Keratinocyte (primary cell): Measurements from ENCODE around the gene NXN. TPM values are rescaled to one million over a fixed set of nuclear protein-coding genes. Genes with fewer than 3 reads are reported as not detected.

Experiments
- DNase-seq: peaks from one replicate; pipeline ENCODE4 v3.0.0-alpha.2; 2011; ENCODE audit warnings: low read depth, missing footprints, low spot score
- FAIRE-seq: peaks from 2 replicates; lab custom pipeline; 2011; peaks lifted over from hg19 to GRCh38; lab: Jason Lieb, UNC
- H2AFZ ChIP-seq: 2 replicates; pipeline ENCODE4 v1.6.0; 2012; ENCODE audit warnings: low read length, control low read depth, inconsistent platforms; ENCODE audit not compliant: control insufficient read depth
- H3K27ac ChIP-seq: 2 replicates; pipeline ENCODE4 v1.5.1; 2011; ENCODE audit warnings: low read length; ENCODE audit not compliant: control insufficient read depth, insufficient read depth
- H3K27me3 ChIP-seq: 3 replicates; pipeline ENCODE4 v1.6.0; 2011; ENCODE audit warnings: low read length; ENCODE audit not compliant: control insufficient read depth, insufficient read depth; ENCODE audit errors: extremely low read depth
- H3K36me3 ChIP-seq, 2 experiments: 2 replicates in 1 of 2; 3 replicates in 1 of 2; pipeline ENCODE4 v1.5.1; 2011; ENCODE audit warnings: low read length in 2 of 2, mild to moderate bottlenecking in 1 of 2; ENCODE audit not compliant: control insufficient read depth in 2 of 2, insufficient read depth in 2 of 2; ENCODE audit errors: extremely low read depth in 1 of 2
- H3K4me1 ChIP-seq: 3 replicates; pipeline ENCODE4 v1.5.1; 2011; ENCODE audit warnings: low read length; ENCODE audit not compliant: control insufficient read depth, insufficient read depth; ENCODE audit errors: extremely low read depth
- H3K4me2 ChIP-seq: 3 replicates; pipeline ENCODE4 v1.6.0; 2011; ENCODE audit warnings: low read depth, low read length; ENCODE audit not compliant: control insufficient read depth, insufficient read depth; ENCODE audit errors: extremely low read depth
- H3K4me3 ChIP-seq, 3 experiments: fragments of 200-600 bp in 1 of 3; sonication (generic) in 1 of 3; 2 replicates in 2 of 3; 3 replicates in 1 of 3; pipeline ENCODE4 v1.5.1; 2011 to 2016; ENCODE audit warnings: low read length in 3 of 3, mild to moderate bottlenecking in 3 of 3, control low read depth in 2 of 3, inconsistent platforms in 1 of 3, low read depth in 1 of 3, mixed read lengths in 1 of 3, mixed run types in 1 of 3, moderate library complexity in 1 of 3; ENCODE audit not compliant: control insufficient read depth in 2 of 3, insufficient read depth in 2 of 3; ENCODE audit errors: extremely low read depth in 1 of 3
- H3K79me2 ChIP-seq: 2 replicates; pipeline ENCODE4 v1.6.0; 2012; ENCODE audit warnings: low read length; ENCODE audit not compliant: control insufficient read depth, insufficient read depth
- H3K9ac ChIP-seq: 3 replicates; pipeline ENCODE4 v1.6.0; 2011; ENCODE audit warnings: low read length; ENCODE audit not compliant: control insufficient read depth, insufficient read depth; ENCODE audit errors: extremely low read depth
- H3K9me1 ChIP-seq: 3 replicates; pipeline ENCODE4 v1.6.0; 2011; ENCODE audit warnings: low read length; ENCODE audit not compliant: control insufficient read depth, insufficient read depth; ENCODE audit errors: extremely low read depth
- H3K9me3 ChIP-seq: 2 replicates; pipeline ENCODE4 v1.5.1; 2012; ENCODE audit warnings: low read depth, low read length; ENCODE audit not compliant: control insufficient read depth
- H4K20me1 ChIP-seq: 3 replicates; pipeline ENCODE4 v1.6.0; 2011; ENCODE audit warnings: low read length; ENCODE audit not compliant: control insufficient read depth, insufficient read depth; ENCODE audit errors: extremely low read depth
- CTCF ChIP-seq, 3 experiments: IDR thresholded peaks in 1 of 3; conservative IDR thresholded peaks in 1 of 3; optimal IDR thresholded peaks in 1 of 3; 2 replicates in 2 of 3; 3 replicates in 1 of 3; pipeline versions ENCODE3 to v1.5.1; 2011; ENCODE audit warnings: low read length in 3 of 3, mild to moderate bottlenecking in 3 of 3, moderate library complexity in 2 of 3, control low read depth in 1 of 3, inconsistent platforms in 1 of 3; ENCODE audit not compliant: insufficient read depth in 2 of 3; ENCODE audit errors: extremely low read depth in 1 of 3
- EZH2 ChIP-seq: IDR thresholded peaks from one replicate; pipeline ENCODE4 v1.6.1; 2012; ENCODE audit warnings: inconsistent platforms, mild to moderate bottlenecking, low read length, moderate library complexity
- dilution Hi-C: fragments of 300-500 bp; cut with MboI; formaldehyde crosslinking; loops from one replicate; pipeline ENCODE4 v1.7.0; 2020; ENCODE audit warnings: low sequenced_read_pairs; ENCODE audit not compliant: extremely low pct_ligation_motif_present
- polyA plus RNA-seq, 5 experiments: library from polyadenylated mRNA; depleted of rRNA in 3 of 5; stranded (reverse) in 3 of 5; stranded (forward) in 1 of 5; unstranded in 1 of 5; fragments of >200 nt; gene quantifications; 1 replicate in 1 of 5; 2 replicates in 3 of 5; 3 replicates in 1 of 5; pipeline versions ENCODE4 v1.2.1 to v1.2.3, GENCODE V29; 2011 to 2012; ENCODE audit warnings: missing spikeins in 2 of 5, low read depth in 1 of 5, low replicate concordance in 1 of 5

The NXN gene
- polyA plus RNA-seq, 1 donor (not counting 4 experiments of a cell fraction or from before 2014, with no cell fraction given) = 94.4 TPM

- peaks cover 39% of the 10 kb centered on the region for H3K79me2 ChIP-seq
- no peaks in the 10 kb centered on the region for H3K9me1 ChIP-seq
- dilution Hi-C loops = loop anchor here (25.0 kb wide), 1 partner anchor 209 kb away; the partner anchor contains the start of genes NXN and TIMM22
- TF ChIP-seq CTCF (optimal IDR thresholded peaks at IDR 0.05 in 1 of 3, IDR thresholded peaks at IDR 0.05 in 1 of 3, conservative IDR thresholded peaks at IDR 0.05 in 1 of 3; ENCODE audit: extremely low read depth in 1 of 3, insufficient read depth in 2 of 3, low read length in 3 of 3) (no peak), EZH2 (no peak)
- no peak overlapping the region for H3K4me2 ChIP-seq
- no peaks in the 10 kb centered on the region for H3K27me3 ChIP-seq
- H3K9me3 ChIP-seq = no peaks in the 10 kb centered on the region
- peaks cover 7% of the 10 kb centered on the region for H3K4me1 ChIP-seq
- no peak overlapping the region for H3K9ac ChIP-seq
- no peaks in the 10 kb centered on the region for H4K20me1 ChIP-seq
- DNase-seq = no peak
- peaks cover 22 to 50% of the 10 kb centered on the region in 2 experiments for H3K36me3 ChIP-seq
- H3K27ac ChIP-seq = no peak overlapping the region
- no peak for FAIRE-seq
- H2AFZ ChIP-seq = no peak overlapping the region
- H3K4me3 ChIP-seq = no peak overlapping the region
These were observed 201.5 kb downstream of the NXN start for GRCh38 chr17:778096-778495.

GRCh38 chr17:774313-774584 is 205.3 kb downstream of the NXN start:
- Histone ChIP-seq H3K27ac (no peak overlapping the region), H3K9me1 (no peaks in the 10 kb centered on the region), H3K79me2 (peaks cover 7% of the 10 kb centered on the region), H3K36me3 (peaks cover 39 to 66% of the 10 kb centered on the region in 2 experiments), H4K20me1 (no peaks in the 10 kb centered on the region), H3K4me1 (no peaks in the 10 kb centered on the region), H3K4me3 (no peak overlapping the region), H3K4me2 (no peak overlapping the region), H2AFZ (no peak overlapping the region), H3K9me3 (no peaks in the 10 kb centered on the region), H3K27me3 (no peaks in the 10 kb centered on the region), H3K9ac (no peak overlapping the region)
- DNase-seq (no peak), FAIRE-seq (no peak)
- TF ChIP-seq CTCF (optimal IDR thresholded peaks at IDR 0.05 in 1 of 3, IDR thresholded peaks at IDR 0.05 in 1 of 3, conservative IDR thresholded peaks at IDR 0.05 in 1 of 3; ENCODE audit: extremely low read depth in 1 of 3, insufficient read depth in 2 of 3, low read length in 3 of 3) (no peak), EZH2 (no peak)
- dilution Hi-C loops = no loop called here
